HL-60/S4 treated with phorbol 12-myristate 13-acetate at 8.2 ng/mL for 4 days and 3 days (cell line): ENCODE measurements around the gene MME.

Experiments used
- in situ Hi-C: fragments of 300-500 bp; cut with MboI; formaldehyde crosslinking; loops from 2 replicates; pipeline ENCODE4 v1.15.0; 2022; ENCODE audit warnings: low sequenced_read_pairs

Gene MME

DNA sequence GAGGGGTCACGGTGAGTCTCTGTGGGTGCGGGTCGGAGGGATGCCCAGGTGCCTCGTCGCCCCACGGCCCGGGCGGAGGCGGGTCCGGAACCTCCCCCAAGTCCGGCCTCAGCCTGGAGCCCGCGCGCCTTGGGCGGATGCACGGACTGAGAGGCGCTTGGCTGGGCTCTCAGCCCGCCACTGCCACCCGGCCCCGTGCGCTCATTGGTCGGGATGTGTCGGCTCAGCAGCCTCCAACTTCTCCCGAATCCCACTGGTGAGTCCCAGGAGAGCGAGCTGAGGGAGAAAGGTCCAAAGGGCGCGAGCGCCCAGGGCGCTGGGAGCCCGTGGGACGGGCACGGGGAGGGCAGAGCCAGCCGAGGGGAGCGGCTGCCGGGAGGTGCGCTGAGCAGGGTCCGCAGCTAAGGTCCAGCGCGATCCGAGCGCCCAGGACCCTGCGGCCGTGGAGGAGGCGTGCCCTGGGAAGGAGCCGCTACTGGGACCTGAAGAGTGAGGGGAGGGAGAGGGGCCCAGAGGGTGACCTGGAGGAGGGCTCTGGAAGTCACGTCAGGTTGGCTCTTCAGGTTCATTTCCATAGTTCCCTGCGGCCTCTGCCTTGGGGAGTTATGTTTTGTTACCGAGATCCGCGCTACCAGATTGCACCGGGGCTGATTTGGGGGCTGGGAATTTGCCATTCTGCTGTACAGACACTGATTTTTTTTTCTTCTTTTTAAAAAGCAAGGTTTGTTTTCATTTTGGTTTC, at the start of gene MME:
Gene MME (plus strand): TSS at position 574 of the 742 bp plus-strand sequence. CDS start 3,849 bp downstream, outside the sequence.
- in situ Hi-C loops, result no loop called here

DNA sequence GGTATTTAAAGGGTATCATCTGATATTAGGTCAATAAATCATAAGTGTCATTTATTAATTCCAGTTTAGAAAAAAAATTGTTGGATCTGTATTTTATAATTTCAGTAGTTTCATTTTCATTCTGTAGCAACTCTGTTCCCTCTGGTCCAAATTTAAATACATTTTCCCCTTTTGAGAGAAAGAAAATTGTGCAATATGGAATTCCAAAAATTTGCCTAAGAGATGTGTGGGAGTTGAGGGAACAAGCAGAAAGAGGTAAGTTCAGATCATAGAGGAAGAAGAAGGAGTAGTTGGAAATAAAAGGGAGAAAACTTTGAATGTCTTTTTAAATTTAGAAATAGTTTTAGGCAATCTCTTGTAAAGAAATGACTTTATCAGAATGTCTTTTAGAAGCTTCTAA, 48.9 kb upstream of the MME start:
- in situ Hi-C loops, result no loop called here

DNA sequence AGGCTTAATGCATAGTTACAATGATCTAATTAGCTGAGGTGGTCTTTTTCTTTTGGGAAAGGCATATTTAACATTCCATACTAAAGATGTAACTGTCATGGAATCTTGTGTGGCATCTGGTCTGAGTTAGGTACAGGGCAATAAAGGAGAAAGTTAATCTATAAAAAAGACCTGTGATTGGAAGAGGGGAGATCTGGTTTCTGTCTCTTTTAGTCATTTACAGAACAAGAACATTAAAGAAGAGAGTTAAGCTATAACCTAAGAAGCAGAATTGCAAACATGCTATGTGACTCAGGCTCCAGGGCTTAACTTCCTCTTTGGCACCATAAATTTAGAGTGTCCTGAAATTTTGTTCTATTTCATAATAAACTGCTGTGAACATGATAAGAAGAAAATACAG, 47.2 kb upstream of the MME start:
- in situ Hi-C loops, result no loop called here

- in situ Hi-C loops, result no loop called here
Observed at GRCh38 chr3:155034786-155035185, 45.3 kb upstream of the MME start.

DNA sequence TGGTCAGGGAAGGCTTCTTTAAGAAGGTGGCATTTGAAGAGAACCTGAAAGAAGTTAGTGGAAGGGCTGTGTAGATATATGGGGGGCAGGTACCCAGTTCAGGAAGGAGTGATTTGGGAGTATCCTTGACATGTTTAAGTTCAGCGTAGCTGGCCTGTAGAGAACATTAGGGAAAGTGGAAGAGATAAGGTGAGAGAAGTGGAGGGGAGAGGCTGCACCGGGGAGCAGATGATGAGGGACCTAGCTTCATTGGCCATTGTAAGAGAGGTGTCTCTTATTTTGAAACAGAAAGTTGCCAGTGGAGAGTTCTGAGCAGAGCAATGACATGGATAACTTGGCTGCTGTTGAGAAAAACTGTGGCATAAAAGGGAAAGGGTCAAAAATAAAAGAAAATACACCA, 44.6 kb upstream of the MME start:
- in situ Hi-C loops, result no loop called here

- in situ Hi-C loops, result no loop called here
Observed at GRCh38 chr3:155037508-155038202, 42.5 kb upstream of the MME start.

GRCh38 chr3:155038203-155038554, 41.9 kb upstream of the MME start:
- in situ Hi-C loops, result no loop called here

DNA sequence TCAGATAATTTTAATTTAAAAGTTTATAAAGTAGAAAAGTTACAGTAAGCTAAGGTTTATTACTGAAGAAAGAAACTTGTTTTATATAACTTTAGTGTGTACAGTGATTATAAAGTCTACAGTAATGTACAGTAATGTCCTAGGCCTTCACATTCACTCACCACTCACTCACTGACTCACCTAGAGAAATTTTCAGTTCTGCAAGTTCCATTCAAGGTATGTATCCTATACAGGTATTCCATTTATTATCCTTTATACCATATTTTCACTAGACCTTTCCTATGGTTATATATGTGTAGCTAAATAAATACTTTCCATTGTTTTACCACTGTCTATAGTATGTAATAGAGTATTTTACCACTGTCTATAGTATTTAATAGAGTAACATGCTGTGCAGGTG, 33.2 kb upstream of the MME start:
- in situ Hi-C loops, result no loop called here

GRCh38 chr3:155047672-155048071, 32.4 kb upstream of the MME start:
- in situ Hi-C loops, result no loop called here

- in situ Hi-C loops, result no loop called here
Observed at GRCh38 chr3:155049959-155050358, 30.2 kb upstream of the MME start.

DNA sequence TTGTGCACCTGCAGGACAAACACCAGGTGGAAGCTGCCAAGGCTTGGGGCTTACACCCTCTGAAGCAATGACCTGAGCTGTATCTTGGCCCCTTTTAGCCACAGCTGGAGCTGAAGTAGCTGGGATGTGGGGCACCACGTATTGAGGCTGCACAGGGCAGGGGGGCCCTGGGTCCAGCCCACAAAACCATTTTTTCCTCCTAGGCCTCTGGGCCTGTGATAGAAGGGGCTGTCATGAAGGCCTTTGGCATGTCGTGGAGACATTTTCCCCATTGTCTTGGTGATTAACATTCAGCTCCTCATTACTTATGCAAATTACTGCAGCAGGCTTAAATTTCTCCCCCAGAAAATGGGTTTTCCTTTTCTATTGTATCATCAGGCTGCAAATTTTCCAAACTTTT, 27.6 kb upstream of the MME start:
- in situ Hi-C loops, result no loop called here

- in situ Hi-C loops, result no loop called here
Observed at GRCh38 chr3:155053756-155054155, 26.4 kb upstream of the MME start.

- in situ Hi-C loops, result no loop called here
Observed at GRCh38 chr3:155064920-155065319, 15.2 kb upstream of the MME start.

DNA sequence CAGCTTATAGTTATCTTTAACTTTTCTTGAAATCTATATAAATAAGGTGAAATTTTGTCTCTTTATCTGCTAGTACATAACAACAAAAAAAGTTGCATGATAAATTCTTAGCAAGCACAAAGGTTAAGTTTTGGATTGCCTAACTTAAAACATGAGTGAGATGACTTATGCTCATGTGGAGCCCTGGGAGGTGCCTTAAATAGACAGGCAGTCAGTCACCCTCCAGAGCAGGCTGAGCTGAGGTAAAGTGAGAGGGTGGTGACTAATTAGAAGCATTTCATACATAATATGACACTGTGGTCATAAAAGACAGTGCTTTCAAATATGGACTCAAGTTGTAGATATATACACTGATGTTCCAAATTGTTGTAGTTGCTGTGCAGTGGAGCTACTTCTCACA, 14.6 kb upstream of the MME start:
- in situ Hi-C loops, result no loop called here

- in situ Hi-C loops, result no loop called here
Observed at GRCh38 chr3:155069729-155070128, 10.4 kb upstream of the MME start.

DNA sequence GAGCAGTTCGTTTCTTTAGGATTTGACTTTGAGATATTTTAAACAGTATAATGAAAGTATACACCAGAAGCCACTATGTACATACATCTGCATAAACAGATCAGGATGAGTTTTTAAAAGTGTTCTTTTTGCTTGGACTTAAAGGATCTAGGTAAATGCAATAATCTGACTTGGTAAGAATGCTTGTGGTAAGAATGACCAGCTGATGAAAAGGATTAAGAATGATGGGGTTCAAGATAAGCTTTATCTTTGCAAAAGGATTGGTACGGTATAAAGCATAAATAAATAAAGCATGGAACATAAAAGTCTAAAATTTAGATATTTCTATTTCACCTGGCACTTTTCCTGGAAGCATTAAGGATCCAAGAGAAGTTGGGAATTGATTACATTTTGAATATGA, 9.8 kb upstream of the MME start:
- in situ Hi-C loops, result no loop called here

DNA sequence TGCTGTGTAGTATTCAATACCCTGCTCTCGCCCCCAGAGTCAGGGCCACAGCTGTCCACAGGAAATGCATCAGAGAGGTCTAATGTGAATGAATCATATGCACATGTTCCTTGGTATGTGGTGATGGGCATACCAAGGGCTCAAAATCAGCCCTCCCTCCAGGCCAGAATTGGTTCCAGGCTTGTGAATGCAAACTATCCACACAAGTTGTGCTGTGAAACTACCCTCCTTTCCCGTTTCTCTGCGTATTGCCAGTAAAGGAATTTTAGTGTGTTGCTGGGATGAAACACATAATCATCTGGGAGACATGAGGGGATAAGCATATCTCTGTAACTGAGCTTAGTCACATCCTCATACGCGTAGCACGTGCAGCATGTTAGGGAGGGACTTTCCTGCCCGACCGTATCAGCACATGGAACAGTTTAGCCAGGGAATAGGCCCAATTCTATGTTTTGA, 9.2 kb upstream of the MME start:
- in situ Hi-C loops, result no loop called here

DNA sequence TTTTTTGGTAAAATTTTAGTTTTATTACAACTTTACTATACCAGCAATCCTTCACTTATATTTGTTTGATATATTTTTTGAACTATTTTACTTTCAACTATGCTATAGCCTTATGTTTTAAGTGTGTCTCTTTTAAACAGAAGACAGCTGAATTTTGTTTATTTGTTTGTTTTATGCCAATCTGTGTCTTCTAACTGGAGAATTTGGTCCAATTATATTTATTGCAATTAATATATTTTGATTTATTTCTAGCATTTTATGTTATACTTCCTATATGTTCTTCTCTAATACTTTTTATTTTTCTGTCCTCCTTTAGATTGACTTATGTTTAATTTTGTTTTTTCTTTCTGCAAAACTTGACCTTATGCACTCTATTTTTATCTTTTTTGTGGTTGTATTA, 4.9 kb upstream of the MME start:
- in situ Hi-C loops, result no loop called here

DNA sequence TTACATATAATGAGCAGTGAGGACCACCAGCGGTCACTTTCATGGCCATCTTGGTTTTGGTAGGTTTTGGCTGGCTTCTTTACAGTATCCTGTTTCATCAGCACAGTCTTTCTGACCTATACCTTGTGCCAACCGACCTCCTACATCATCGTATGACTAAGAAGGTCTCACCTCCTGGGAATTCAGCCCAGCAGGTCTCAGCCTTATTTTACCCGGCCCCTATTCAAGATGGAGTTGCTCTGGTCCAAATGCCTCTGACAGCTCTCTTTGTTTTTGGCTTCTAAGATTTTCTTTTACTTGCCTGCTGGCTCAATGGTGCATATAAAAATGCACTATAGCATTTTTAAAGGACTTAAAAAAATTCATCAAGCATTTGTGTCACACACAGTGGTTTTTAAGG, 3.2 kb upstream of the MME start:
- in situ Hi-C loops, result no loop called here

DNA sequence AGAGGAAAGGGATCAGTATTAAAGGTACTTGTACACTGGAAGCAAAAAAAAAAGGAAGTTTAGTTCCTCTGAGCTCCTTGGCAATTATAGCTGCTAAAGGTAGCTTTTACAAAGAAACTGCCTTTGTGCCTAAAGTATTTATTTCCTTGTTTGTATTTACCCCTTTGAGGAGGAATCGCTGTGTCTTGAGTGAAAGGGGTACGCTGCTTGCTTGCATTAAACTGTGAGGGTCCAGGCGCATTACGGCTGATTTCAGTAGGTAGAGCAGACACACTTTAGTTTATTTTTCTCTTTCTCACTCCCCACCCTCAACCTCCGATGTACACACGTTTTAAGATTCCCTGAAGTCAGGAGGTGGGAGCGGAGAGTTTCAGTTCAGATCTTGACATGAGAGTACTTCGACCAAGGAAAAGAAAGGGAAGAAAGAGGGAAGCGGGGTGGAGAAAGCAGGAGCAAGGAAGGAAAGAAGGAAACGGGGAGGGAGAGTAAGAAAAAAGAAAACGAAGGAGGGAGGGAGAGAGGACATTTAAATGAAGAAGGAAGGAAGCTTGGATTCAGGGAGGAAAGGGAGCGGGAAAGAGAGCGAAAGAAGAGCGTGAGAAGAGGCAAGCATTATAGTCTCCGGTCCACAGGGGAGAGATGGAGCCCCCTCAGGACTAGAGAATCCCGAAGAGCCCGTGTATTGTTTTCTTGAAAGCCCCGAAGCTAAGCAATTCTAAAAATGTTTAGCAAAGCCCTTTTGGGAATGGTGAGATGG, 1.2 kb upstream of the MME start:
- in situ Hi-C loops, result no loop called here

GRCh38 chr3:155079468-155079745, 712 bp upstream of the MME start:
- in situ Hi-C loops, result no loop called here

DNA sequence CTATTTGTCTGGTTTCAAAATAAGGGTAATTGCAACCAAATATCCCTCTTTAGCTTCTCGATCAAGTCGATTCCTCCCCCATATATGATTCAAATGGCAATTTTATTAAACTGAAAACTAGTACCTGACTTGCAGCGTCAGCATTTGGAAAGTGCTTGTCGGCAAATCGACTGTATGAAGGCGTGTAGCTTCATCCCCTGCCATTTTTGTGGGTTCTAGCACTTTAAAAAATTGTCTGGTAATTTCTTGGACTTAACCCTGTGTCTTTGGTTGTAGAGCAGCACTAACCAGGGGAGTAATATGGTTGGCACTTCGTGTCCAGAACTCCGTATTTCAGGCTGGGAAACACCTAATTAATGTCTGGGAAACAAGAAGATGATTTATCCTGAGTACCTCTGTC, 573 bp downstream of the MME start:
- in situ Hi-C loops, result no loop called here
